ENCODE results near the gene QPCTL. TPM values are rescaled to one million over a fixed set of nuclear protein-coding genes. Genes with fewer than 3 reads are reported as not detected.
A peak's percentile ranks its signal among the peaks of the same experiment; 100 is the strongest.

QPCTL gene
- total and polyA plus RNA-seq, 2 of the 13 experiments (the other 11 are each of a cell fraction or from before 2014, with no cell fraction given): 16.0 to 19.1 TPM

- CTCF ChIA-PET (ENCODE audit: low intra/inter-chr PET ratio, low total read pairs): no interaction called here
Measured at GRCh38 chr19:45716359-45717130, 24.1 kb downstream of the QPCTL start.

More at GRCh38 chr19:45716359-45717130, 24.1 kb downstream of the QPCTL start:
- ATAC-seq (no peak), FAIRE-seq (no peak), DNase-seq (ENCODE audit: low spot score) (no peak)
- H3K79me2 ChIP-seq (ENCODE audit: insufficient read depth, low read length): peaks cover 37% of the 10 kb centered on the region
- peak overlapping the region; percentile 80 for H3K4me2 ChIP-seq (ENCODE audit: low read depth, low read length)
- 0 out of 2 replicates have a peak, but pooled peaks have one; percentile 3 for TF ChIP-seq ZKSCAN1 (IDR thresholded peaks at IDR 0.05; ENCODE audit: low read length)
- peak; percentile 73; the same call in 1 of the 2 replicates for TF ChIP-seq ZNF709 (CRISPR knock-in tag; IDR thresholded peaks at IDR 0.05)
- 0 out of 4 replicates have a peak, but pooled peaks of 1 of the 2 experiments have one; percentile 14 for TF ChIP-seq POLR2A (IDR thresholded peaks at IDR 0.05; ENCODE audit: insufficient read depth in 1 of 2, low read depth in 2 of 2, low read length in 2 of 2)
- TF ChIP-seq TAF1 (CRISPR knock-in tag; IDR thresholded peaks at IDR 0.05): peak; percentile 10; the same call in 1 of the 2 replicates
- TF ChIP-seq ZNF660 (CRISPR knock-in tag; IDR thresholded peaks at IDR 0.05; ENCODE audit: borderline replicate concordance, low read depth): no peak
- TF ChIP-seq BCL3 (CRISPR knock-in tag; IDR thresholded peaks at IDR 0.05): no peak
- TF ChIP-seq CEBPZ (IDR thresholded peaks at IDR 0.05; ENCODE audit: low read length): no peak
- no peak for TF ChIP-seq ZNF296 (CRISPR knock-in tag; conservative IDR thresholded peaks at IDR 0.05)
- 0 out of 2 replicates have a peak, but pooled peaks have one; percentile 2 for TF ChIP-seq ZMYM2 (CRISPR knock-in tag; IDR thresholded peaks at IDR 0.05)
- TF ChIP-seq TCF7L2 (IDR thresholded peaks at IDR 0.05; ENCODE audit: low read depth, low read length): no peak
- TF ChIP-seq KDM5A (IDR thresholded peaks at IDR 0.05; ENCODE audit: borderline replicate concordance, low read length): no peak
- TF ChIP-seq ZBTB3 (CRISPR knock-in tag; IDR thresholded peaks at IDR 0.05; ENCODE audit: borderline replicate concordance, low read depth): 0 out of 2 replicates have a peak, but pooled peaks have one; percentile 49
- TF ChIP-seq ZNF678 (CRISPR knock-in tag; IDR thresholded peaks at IDR 0.05): no peak
- no peak for TF ChIP-seq DR1 (CRISPR knock-in tag; IDR thresholded peaks at IDR 0.05)
- peak; percentile 34 for TF ChIP-seq ASH2L (IDR thresholded peaks at IDR 0.05; ENCODE audit: insufficient read length, low read depth, low read length)
- peak overlapping the region; percentile 98 for H3K9ac ChIP-seq (ENCODE audit: insufficient read depth, low read depth, low read length)
- no peak overlapping the region for H2AFZ ChIP-seq (ENCODE audit: low read length)
- no peaks in the 10 kb centered on the region; a peak in 1 of 5 replicates for H3K27me3 ChIP-seq (ENCODE audit: control insufficient read depth in 1 of 2, insufficient read depth in 2 of 2, low read length in 2 of 2)
- whole genome bisulfite sequencing (ENCODE audit: low lambda C conversion rate): 1% methylated on average over 24 of the region's 24 CpGs
- intact Hi-C loops (cut with micrococcal nuclease; ENCODE audit: unreplicated experiment) (loop anchor here (1.0 kb wide), 1 partner anchor 23 kb away; no protein-coding TSS in a partner anchor), in situ Hi-C loops (cut with HindIII; ENCODE audit: extremely low pct_ligation_motif_present, low pct_unique_long_range_greater_than_20kb) (no loop called here)
- peak overlapping the region; percentile 88 for H3K27ac ChIP-seq (ENCODE audit: extremely low read length, insufficient read depth, low read length)
- H3K4me3 ChIP-seq (replicated peaks in 1 of 3; ENCODE audit: insufficient read depth in 1 of 3, low read depth in 2 of 3, low read length in 3 of 3): peak overlapping the region; percentile 71 to 79 (median 73)
- peaks cover 57% of the 10 kb centered on the region for H3K4me1 ChIP-seq (ENCODE audit: insufficient read depth, low read length)
- no peaks in the 10 kb centered on the region for H4K20me1 ChIP-seq (ENCODE audit: insufficient read depth, low read length)
- POLR2A ChIA-PET: interaction anchor here (0.6 to 4.7 kb wide), 17 partner anchors 9 to 1071 kb away, joined by 3 to 94 read pairs (median 5); partner anchors contain the start of genes DMWD, EML2, FBXO46 and FOXA3
- BruUV-seq (replicated peaks): TSS peak; percentile 80
- H3K36me3 ChIP-seq (replicated peaks in 1 of 2; ENCODE audit: control insufficient read depth in 1 of 2, insufficient read depth in 2 of 2, low read length in 2 of 2): peaks cover 3 to 12% of the 10 kb centered on the region in 2 experiments; a peak in 1 of 5 replicates
- H3K9me3 ChIP-seq (ENCODE audit: low read length): no peaks in the 10 kb centered on the region
